Stimulated activated CD4-positive, alpha-beta T cell treated with anti-CD3 and anti-CD28 coated beads, Interleukin-4, amount 100 ng/mL, for 4 hours (primary cell): Measurements from ENCODE around the gene CLIP1.

Source experiments
- DNase-seq, 2 experiments: peaks; one replicate each; pipeline ENCODE4 v3.0.0-alpha.2; 2020

CLIP1 gene

DNA sequence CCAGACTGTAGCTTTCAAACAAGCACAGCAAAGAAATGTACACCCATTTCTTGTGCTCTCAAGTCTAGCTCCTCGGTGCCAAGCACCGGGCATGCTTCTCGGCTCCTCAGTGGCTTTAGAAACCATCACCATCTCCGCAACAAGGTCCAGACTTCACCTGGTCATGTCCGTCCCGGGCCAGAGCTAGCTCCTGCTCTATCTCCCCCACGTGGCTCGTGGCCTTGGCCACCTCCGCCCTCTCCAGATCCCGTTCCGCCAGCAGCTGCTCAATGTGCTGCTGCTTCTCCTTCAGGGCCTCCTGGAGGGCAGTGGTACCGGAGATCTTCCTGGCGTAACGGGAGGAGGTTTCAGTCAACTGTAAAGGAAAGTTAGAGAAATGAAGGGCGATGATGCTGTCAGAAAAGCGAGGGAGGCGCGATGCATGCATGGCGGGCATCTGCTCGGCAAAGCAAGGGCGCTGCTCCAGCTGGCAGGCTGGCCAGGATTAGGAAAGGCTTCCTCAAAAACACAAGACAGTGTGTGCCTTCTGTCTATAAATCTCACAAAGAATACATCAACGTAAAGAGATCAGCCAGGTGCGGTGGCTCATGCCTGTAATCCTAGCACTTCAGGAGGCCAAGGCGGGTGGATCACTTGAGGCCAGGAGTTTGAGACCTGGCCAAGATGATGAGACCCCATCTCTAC lies 67.4 kb downstream of the CLIP1 start:
- DNase-seq: no peak

DNA sequence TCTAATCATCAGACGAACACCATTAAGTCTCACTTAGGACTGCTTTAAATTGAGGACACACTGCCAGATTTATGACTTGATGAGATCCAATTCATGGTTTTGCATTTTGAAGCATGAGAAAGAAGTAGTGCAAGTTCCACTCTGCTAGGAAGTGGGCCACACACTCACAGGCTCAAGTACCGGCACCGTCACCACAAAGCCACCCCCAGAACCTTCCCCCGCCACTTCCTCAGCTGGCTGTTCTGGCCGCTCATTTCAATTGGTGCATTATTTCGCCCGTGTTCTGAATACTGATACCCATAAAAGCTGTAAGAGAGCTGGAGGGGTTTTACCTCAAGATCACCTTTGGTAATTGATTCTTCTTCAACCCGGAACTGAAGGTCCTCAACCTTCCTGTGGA lies 70.1 kb downstream of the CLIP1 start:
- DNase-seq: no peak

DNA sequence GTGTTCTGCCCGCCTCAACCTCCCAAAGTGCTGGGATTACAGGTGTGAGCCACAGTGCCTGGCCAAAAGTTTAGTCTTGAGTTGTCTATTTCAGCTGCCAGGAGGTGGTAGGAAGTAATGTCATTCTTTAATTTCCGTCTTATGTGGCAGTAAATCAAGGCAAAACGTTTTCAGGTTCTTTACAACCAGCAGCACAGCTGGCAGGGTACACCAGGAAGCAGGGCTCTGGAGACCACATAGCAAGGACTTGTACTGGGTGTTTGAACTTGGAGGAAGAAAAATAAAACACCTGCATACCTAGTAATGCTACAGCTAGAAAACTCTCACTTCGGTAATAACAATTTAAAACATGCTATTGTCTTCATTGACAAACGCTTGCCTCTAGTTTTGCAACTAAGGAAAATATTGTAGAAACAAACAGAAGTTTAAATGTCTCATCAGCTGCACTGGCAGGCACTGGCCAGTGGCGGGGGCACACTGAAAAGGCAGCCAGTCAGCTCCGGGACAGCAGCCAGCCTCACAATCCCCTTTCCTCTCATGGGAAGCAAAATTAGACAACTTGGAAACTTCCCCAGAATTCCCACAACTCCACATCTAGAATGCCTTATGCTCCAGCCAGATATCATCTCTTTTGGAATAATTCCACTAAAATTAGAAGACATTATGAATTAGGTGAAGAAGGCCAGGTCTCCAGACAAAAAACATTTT lies 72.2 kb downstream of the CLIP1 start:
- no peak for DNase-seq

DNA sequence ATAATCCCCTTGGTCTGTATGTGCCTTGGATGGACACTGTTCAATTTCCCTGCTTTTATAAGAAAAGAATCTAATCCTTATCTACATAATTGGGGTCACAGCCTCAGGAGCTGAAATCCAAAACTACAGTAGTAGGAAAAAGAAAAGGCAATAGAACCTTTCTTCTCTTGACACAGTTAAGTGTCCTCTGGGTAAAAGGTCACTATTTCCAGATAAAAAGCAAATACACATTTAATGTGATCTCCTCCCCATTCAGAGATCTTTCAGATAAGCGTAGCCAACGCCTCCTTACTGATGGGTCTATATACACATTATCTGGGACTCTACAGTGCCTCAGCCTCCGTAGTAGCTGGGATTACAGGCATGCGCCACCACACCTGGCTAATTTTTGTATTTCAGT lies 73.4 kb downstream of the CLIP1 start:
- no peak for DNase-seq

DNA sequence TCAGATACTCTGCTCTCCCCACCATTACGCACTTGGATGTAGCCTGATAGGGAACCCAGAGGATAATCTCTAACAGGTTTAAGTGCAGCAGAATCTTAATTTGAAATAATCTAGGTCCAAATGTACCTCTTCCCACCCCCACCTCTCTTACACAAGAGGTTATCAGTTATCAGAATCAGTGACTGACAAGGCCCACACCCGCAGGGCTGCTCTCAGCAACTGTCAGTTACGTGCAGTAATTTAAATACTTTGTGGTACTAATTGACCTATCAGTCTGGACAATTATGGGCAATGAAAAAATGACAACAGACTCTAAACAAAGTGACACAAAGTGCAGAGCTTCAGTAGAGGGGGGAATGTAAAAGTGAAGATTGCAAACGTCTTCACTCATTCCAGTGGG lies 74.0 kb downstream of the CLIP1 start:
- DNase-seq: no peak

DNA sequence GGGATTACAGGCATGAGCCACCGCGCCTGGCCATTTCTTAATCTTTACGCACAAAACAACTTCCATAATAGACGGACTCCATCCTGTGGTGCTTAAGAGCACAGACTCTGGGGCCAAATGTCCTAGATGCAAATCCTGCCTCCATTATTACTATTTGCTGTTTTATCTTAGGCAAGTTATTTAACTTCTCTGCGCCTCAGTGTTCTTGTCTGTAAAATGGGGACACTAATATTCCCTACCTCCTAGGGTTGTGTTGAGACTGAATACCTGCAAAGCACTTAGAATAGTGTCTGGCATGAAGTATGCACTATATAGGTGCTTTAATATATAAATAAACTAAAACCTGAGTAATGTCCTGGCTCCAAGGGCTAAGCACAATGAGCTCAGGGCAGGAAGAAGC lies 76.4 kb downstream of the CLIP1 start:
- DNase-seq: no peak

DNA sequence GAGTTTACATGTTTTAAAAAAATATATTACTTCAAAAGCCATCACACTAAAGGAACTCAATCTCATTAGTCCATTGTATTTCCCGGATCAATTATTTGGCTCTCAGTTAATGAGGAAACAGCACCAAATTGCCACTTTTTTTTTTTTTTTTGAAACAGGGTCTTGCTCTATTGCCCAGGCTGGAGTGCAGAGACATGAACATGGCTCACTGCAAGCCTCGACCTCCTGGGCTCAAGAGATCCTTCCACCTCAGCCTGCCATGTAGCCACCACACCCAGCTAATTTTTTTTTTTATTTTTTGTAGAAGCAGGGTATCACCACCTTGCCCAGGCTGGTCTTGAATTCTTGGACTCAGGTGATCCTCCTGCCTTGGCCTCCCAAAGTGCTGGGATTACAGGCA lies 77.4 kb downstream of the CLIP1 start:
- no peak for DNase-seq

DNA sequence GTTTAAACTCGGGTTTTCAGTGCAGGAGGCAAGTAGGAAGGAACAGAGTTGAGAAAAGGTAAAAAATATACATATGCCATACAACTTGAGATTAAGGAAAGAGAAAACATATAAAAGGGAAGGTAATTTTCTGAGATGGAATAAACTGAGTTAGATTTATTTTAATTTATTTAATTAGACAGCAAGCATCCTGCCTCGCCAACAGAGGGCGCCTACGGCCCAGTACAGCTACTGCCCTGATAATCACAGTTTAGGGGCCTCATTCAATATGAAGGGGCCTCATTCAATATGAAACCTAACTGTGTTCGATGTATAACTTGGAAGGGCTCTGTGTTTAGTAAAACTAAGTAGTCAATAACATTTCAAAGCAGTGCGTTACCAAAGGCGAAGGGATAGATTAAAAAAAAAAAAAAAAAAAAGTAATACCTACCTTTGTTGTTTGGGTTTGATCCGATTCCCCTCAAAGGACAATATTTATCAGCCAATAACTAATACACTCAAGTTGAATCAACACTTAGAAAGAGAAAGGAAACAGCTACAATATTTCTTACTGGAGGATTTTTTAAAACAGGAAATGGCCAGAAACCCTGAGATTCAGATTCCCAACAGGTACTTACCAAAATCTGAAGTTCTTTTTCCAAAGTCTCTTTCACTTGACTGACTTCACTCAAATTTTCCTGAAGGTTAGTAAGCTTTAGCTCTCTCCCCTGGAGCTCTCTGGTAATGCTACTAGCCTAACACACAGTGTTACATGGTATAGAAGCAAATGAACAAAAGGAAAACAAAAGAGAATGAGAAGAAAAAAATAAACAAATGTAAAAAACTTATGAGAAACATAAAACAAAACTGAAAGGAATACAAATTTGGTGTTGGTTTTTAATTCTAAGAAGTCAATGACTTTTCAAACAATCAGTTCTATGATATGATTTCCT lies 86.2 kb downstream of the CLIP1 start:
- DNase-seq: peak; percentile 23 to 31

DNA sequence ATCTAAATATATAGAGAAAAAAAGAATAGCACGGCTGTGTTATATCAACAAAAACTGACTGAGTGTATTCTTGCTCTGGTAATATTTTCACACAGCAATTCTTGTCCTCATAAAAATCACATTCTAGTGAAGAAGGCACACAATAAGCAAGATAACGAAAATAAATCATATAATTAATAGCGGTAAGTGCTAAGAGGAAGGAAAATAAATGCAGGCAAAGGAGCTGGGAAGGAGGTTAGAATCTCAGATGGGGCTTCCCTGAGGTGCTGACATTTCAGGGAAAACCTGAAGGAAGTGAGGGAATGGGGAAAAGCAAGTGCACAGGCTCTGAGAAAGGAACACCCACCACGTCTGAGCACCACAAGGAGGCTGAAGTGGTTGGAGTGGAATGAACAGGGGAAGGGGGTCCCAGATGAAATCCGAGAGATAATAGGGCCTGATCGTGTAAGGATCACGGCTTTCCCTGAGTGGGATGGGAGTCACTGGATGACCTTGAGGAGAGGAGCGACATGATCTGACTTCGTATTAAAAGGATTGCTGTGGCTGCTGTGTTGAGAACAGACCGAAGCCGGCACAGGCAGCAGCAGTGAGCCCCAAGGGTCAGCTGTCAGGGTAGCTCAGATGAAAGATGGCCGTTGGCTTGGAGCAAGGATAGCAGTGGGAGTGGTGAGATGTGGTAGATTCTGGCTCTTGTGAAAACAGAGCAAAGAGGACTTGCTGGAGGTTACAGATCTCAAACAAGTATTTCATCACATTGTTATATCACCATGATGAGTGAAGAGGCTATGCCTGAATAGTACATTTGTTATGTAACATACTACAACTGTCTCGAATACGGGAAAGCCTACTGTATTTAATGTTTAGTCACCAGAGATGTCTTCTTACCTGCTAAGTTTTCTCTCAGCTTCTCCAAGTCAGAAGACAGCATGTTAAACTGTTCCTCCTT lies 89.1 kb downstream of the CLIP1 start:
- DNase-seq: no peak

DNA sequence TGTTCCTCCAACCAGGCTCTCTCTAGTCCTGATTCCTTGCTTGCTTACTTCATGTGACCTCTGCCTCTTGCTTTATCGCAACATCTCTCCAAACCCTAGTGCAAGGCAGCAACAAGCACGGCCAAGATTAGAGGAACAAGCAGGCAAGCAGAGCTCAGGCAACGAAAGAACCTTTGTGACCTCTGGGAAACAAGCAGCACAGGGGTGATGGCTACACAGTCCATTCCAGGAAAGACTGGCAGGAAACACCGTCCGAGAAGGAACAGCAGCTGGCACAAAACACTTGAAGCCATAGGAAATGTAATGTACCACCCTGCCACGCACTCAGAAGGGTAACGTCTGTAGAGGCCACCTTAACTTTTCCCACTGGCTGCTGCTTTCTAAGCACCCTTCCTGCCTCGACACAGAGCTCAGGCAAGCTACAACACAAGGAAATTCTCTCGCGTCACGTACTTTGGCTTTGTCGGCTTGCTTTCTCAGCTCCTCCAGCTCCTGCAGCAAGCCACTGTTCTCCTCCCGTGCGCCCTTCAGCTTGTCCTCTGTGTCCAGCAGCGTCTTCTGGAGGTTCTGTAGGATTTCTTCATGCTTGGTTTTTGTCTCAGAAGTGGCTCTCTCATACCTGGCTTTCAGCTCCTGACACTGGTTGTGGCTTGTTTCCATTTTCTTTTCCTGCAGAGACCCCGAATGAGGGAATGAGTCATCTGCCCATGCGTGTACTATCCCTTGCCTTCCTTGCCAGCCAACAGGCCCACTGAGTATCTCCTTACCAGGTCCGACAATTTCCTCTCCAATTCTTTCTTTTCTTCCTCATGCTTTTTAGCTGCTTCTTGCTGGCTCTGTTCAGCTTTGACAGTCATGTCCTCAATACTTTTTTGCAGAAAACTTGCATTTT lies 94.7 kb downstream of the CLIP1 start:
- DNase-seq: no peak

DNA sequence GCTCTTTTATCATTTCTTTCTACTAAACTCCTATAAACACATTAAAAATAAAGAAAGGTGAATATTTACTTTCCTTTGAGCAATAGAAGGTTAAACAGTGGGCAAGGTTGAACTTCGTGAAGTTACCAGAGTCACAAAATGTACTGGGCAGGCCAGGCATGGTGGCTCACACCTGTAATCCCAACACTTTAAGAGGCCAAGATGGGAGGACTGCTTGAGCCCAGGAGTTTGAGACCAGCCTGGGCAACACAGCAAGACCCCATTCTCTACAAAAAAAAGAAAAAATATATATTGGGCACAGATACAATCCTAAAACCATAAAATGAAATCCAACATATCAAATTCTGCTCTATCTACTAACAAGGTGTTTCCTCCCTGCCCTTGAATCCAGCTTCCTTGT lies 95.5 kb downstream of the CLIP1 start:
- DNase-seq: no peak

DNA sequence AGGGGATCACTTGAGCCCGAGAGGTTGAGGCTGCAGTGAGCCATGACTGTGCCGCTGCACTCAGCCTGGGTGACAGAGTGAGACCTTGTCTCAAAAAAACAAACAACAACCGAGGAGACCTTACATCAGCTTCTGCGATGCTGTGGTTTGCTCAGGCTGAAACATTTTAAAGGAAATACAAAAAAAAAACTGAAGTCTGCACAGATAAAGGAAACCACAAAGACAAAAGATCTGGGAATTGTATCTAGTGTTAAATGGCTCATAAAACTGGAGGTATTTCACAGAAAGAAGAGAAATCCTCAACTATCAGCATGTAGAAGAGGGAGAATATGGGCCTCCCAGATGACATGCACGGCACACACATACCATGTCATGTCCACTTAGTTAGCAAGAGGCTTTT lies 95.9 kb downstream of the CLIP1 start:
- DNase-seq: no peak

DNA sequence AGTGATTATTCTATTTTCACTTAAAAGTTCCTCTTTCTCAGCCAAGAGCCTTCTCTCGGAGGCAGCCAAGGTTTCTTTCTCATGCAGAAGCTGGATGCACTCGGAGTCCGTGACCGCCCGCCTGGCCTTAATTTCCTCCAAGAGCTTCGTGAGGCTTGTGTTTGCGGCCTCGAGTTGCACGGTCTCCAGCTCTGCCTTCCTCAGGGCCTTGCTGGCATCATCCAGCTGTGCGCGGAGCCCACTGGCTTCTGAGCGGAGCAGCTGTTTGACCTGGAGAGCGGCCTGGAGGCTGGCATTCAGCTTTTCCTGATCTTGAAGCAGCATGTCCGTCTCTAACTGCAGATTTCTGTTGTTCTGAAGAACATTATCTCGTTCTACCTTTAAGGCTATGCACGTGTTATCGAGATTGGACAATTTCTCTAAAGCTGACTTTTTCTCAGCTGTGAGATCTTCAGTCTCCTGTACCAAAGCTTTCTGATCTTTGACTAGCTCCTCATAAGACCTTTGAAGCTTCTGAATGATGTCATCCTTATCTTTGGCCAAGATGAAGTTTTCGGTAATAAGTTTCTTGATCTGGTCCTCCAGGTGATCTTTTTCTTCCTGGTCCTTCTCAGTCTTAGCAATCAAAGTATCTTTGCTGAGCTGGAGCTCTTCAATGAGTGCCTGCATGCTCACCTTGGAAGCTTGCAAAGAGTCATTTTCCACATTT lies 99.0 kb downstream of the CLIP1 start:
- DNase-seq: no peak

DNA sequence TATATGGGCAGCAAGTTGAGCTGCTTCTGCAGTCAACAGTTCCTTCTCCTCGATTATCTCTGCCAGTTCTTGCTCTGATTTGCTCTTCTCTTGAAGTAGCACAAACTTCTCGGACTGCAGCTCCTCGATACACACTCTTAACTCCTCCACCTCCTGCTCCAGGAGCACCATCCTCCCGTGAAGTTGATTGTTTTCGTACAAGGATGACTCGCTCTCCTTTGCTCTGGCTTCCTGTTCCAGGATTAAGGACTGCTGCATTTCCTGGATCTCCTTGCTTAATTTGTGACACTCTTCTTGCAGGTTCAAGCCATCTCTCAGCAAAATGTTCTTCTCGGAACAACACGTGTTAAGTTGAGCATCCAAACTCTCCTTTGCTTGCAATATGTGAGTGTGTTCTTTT lies 100.0 kb downstream of the CLIP1 start:
- DNase-seq: no peak

DNA sequence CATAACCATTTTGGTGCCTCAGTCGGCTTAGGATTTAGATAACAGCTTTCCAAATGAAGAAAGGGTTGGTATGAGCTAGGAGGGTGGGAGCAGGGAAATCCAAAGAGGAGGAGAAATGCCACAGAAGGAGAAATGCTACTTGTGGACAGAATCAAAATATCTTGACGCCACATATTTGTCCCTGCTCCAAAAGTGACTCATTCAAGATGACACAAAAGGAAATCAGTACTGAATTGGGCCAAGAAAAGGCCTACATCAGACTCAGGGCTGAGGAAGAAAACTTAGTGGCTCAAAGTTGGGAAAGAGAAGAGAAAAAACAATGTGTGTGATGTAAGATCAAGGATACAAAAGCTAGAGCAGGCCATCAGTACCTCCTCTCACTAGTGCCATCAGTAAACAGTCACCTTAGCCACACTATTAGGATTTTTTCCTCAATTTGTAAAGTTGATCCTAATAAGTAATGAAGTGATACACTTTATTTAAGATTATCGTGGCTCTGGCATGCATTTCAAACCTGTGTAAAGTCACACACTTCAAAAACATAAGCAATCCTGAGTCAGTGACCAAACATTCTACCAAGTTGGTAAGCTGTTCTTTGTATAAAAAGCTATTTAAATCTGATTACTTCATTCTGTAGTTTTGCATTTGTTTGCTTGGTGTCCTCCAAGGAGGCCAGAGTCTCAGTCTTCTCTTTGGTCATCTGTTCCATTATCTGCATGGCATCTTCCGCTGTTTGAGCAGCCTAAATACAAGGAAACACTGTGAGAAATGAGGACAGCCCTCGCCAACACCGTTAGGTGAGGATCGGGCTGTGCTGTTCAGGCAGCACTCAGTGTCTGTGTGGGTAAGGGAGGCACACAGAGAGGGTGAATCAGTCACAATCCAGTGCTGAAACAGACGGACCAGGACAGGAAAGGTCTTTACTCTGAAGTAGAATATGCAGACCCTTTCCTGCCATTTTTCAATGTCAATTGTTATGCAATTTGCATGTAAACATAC lies 103.6 kb downstream of the CLIP1 start:
- no peak for DNase-seq

DNA sequence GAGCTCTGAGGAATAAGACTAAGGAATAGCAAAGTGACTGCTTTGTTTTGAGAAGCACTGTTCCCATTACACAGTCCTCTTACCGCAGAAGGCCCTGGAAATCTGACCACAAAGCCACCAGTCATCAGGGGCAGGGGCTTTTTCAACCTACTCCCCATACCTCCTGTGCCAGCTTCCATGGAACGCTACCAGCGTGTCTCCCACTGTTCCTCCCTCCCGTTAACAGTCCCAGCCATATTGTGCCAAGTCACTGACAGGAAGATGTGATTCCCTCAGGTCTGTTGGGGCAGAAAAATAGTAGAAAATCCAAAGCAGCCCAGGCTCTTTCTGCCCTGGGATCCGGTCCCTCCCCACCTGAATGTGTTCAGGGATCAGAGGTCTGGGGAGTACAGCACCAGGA lies 109.5 kb downstream of the CLIP1 start:
- no peak for DNase-seq

DNA sequence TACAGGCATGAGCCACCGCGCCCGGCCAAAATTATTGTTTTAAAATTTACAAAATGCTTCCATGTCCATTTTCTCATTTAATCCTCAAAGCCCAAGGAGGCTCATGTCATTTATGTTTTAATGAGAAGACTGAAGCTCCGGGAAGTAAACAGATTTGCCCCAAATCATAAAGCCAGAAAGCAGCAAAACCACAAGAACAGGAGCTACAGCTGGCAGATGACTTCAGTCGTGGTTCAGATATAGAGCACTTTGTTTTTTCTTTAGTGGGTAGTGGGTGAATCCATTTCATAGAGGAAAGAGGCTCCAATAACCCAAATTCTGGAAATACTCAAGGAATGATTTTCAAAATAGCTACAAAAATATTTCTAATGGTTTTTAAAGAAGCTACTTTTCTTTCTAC lies 110.8 kb downstream of the CLIP1 start:
- DNase-seq: no peak

DNA sequence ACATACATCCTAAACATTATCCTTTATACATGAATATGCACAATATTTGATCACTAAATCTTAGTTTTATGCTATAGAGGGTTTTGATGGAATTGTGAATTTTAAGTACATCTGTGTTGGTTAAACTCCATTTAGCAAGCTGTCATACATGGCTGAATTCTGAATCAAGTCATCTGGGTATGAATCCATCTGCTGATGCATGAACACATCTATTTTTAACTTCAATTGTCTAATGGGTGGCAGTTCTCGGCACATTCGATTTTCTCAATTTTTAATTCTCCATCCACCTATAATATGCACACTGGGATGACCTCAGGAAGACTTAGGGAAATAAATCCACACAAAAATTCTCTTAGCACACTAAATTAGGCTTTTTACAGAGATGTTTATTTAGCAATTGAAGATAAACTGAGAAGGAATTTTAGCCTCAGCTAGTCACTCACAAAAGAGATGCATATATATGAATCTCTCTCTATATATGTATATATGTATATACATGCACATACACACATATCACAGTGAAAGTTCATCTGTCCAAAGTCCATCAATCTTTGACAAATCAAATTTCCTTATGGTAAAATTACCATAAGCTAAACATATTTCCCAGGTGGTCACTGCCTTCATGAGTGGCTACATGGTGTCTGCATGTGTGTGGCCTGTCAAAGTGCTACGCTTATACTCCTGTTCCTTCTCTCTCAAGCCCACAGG lies 111.7 kb downstream of the CLIP1 start:
- DNase-seq: no peak

DNA sequence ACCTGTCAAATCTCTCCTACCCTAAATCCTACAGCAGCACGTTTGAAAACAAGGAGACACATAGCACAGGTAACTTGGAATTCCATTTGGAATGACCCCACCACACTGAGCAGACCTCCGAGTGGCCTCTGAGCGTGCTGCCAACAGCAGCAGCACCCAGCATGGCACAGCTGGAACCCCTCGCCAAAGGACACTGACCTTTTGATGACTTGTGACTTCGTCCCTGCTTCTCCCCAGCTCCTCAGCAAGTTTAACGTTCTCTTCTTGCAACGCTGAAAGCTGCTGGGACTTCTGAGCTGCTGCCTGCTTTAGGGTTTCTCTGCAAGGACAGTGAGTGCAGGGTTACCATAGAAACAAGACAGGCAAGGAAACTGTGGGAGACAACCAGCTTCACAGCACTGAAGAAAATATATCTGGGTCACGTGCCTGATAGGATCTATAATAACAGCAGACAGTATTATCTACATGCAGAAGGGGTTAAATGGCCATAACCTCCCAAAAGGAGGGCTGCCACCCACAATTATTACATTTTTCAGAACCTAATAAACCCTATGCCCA lies 112.8 kb downstream of the CLIP1 start:
- DNase-seq: no peak
